Measurements from ENCODE around the gene MTAP.

DNA sequence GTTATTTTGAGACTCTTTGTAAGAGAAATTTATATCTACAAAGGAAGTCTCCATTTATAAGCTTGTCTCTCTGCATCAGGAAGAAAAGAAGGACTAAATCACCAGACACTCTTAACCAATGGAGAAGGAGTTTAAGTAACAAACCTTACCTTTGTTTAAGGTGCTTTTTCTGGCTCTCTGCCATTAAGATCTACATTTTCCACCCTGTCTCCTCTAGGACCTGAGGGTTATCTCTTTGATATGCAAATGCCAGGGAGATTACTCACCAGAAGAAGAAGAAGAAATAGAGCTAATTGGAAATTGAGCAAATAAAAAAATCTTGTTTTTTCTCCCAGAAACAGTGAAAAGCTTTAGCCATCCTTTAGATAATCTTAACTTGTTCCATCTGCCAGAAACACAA lies 130.8 kb downstream of the MTAP start:
- TF ChIP-seq CTCF (optimal IDR thresholded peaks at IDR 0.05 in 1 of 3, IDR thresholded peaks at IDR 0.05 in 1 of 3, conservative IDR thresholded peaks at IDR 0.05 in 1 of 3; ENCODE audit: extremely low read depth in 1 of 3, insufficient read depth in 2 of 3, low read length in 3 of 3) (no peak), EZH2 (IDR thresholded peaks at IDR 0.05; ENCODE audit: low read length) (no peak)
